GM21528 (cell line): Measurements from ENCODE around the gene VPS11.
"Not testable (repeated sequence)": the region's sequence is repeated elsewhere in the genome, so short reads cannot be mapped to it uniquely, and the experiment has no call there.

ENCODE experiments used
- ATAC-seq: cut with Tn5 transposase; IDR thresholded peaks from one replicate; pipeline ENCODE4 v1.9.1; 2021; ENCODE audit warnings: mild to moderate bottlenecking, moderate library complexity; ENCODE audit not compliant: unreplicated experiment, low FRiP score

The VPS11 gene

DNA sequence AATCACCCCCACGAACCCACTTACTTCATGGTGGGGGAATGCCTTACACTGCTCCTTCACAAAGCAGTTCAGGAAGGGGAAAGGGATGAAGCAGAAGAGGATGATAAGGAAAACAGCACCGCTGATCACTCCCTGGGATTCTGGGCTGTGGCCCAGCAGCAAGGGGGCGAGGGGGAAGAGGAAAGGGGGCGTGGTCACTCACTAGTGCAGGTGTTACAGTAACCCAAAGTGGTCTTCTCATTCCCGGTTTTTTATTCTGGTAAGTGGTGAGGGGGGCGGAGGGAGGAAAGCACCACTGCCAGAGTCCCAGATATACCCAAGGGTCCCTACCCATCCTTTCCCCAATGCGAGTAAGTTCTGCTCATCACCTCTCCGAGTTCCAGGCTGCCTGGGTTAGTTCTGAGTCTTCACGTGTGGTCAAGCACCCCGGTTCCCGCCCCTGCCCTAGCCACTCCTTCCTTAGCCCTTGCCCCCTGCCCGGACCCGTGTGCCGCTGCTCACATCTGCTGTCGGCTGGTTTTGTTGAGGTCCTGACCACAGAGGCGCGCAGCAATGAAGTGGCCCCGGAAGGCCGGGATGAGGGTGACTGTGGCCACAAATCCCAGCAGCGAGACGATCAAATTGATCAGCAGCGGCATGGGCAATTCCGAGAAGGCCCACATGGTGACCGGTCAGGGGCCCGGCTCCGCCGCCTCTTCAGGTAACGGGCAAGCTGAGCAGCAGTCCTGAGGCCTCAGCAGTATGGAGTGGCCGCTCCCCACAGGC lies 33.6 kb downstream of the VPS11 start:
- peak; percentile 22 for ATAC-seq

DNA sequence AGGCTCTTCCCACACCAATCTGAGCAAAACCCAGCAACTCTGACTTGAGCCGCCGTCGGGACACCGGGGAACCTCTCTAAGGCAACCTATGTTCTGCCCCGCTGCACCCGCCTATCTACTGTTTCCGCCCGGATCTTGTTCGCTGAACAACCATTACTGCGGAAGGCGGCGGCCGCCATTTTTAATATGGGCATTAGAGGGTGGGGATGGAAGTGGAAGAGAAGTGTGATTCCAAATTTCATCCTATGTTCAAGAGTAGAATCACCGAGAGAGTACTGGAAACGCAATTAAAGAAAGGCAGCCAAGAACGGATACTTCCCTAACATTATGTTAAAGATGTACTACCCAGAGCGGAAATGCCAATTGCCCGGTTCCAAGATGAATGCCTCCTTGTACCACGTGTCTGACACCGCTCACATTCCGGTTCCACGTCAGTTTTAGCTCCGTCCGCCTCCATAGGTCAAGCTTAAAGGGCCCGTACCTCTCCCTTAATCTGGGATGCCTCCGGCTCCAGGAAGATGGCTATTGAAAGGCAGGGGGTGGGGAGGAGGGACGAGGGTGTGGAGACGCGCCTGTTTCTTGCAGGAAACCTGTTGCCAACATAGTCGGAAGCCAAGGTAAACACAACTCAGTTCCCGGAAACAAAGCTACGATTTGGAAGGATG lies 34.3 kb downstream of the VPS11 start, which contains the start of gene DPAGT1:
TSS of gene DPAGT1 (minus strand) at position 95 of the 665 bp plus-strand sequence. CDS start 198 bp downstream, outside the sequence.
- peak; percentile 75 for ATAC-seq

DNA sequence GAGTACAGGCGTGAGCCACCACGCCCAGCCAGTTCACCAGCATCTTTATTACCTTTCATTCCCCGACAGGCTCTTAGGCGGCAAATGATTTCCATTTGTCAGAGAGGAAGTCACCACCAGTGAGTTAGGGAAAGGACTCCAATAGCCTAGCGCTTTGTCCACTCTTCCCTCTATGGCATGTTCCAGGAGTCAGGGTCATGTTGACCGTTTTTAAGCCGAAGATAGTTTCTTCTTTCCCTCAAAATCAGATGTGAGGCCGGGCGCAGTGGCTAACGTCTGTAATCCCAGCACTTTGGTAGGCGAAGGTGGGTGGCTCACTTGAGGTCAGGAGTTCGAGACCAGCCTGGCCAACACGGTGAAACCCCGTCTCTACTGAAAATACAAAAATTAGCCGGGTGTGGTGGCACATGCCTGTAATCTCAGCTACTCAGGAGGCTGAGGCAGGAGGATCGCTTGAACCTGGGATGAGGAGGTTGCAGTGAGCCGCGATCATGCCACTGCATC lies 35.6 kb downstream of the VPS11 start:
- not testable (repeated sequence) for ATAC-seq

DNA sequence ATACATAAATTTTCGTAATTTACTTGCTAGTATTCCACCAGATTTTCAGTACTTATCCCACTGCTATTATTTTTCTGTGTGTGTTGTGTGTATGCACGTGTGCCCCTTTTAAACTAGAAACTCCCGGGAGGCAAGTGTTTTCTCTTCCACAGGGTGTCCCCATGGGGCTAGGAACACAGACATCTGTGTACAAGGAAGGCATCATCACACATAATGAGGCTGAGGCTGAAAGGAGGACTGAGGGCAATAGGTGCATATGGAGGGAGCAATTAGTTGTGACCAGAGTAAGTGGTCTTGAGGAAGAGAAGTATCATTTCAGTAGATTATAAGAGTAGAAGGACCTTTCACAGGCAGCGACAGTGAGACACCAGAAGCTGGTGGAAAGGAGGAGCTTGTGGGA lies 36.2 kb downstream of the VPS11 start:
- ATAC-seq: no peak

DNA sequence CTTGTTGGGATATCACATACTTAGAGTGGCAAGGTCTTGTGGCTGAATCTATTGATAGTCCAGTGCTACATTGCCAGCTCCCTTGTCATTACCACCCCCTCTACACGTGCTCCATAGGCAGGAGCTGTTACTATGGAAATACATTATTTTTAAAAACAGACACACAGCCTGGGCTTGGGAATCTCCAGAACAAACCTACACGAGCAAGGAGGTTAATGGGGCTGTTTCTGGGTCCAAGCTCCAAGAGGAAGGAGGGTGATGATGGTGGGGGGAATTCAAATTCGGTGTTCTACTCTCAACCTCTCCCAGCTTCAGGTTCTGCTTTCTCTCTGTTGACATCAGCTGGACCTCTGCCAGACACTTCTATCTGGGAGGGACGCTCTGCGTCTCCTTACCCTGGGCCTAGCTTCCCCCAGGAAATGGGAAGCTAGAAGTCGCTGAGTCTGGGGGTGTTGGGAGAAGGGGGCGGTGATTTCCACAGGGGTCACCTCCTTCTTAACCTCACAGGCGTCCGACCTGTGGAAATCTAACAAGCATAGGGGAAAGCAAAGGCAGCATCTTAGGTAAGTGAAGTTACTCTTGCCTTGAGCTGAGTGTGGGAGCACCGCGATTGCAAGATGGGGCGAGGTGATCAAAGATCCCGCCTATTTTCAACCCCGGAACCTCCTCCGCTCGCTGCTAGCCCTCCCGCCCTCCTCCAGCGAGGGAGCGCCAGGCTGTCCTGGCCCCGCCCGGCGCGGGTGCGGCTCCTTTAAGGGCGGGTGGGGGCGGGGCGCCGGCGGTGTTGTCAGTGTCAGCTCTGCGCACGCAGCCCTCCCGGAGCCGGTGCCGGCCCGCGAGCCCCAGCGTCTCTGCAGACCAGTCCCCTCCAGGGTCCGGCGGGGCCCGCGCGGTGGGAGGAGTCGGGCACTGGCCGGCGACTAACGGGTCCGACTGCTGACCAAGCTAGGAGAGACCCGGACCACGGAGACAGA lies 39.2 kb downstream of the VPS11 start, which contains the start of gene C2CD2L:
TSS of gene C2CD2L (plus strand) at position 781 of the 974 bp plus-strand sequence. CDS start 398 bp downstream, outside the sequence.
- peak; percentile 65 for ATAC-seq

DNA sequence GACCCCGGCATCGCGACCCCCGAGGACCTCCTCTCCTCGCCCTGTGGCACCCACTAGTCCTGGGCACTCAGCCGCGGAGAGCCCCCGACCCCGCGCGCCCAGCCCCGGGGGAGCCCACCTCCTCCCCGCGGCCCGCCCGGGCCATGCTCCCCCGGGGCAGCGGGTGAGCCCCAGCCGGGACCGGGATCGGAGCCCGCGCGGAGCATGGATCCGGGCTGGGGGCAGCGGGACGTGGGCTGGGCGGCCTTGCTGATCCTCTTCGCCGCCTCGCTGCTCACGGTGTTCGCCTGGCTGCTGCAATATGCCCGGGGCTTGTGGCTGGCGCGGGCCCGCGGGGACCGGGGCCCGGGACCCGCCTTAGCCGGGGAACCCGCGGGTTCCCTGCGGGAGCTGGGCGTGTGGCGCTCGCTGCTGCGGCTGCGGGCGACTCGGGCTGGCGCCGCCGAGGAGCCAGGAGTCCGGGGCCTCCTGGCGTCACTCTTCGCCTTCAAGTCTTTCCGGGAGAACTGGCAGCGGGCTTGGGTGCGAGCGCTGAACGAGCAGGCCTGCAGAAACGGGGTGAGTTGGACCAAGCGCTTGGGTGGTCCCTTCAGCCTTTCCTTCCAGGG lies 40.0 kb downstream of the VPS11 start:
- ATAC-seq: peak; percentile 23

DNA sequence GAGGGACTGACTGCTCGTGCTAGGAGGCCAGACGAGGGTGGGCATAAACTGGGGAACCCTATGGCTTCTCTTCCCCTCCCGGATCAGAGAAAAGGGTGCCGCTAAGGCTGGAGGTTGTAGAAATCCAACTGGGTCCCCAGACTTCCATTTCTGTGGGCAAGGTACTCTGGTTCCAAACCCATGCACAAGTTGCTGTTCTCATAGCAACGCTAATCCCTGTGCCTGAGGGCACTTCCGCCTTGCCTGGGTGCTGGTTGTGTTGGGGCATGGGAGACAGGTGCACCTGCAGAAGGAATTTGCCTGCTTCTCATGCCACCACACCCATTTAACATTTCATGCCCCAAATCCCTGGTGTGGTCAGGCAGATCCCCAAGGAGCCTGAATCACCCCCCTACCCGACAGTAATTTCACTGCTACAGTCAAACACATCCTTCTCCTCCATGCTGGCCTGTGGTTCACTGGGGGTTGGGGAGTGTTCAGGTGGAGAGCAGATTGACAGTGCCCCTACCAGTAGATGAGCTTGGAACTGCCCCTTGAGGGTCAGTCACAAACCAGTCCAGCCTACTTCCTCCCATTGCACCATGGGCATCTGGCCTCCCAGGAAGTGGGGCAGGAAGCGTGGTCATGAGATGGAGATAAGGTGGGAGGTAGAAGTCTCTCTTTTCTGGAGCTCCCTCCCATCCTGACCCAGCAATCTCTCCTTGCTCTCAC lies 40.7 kb downstream of the VPS11 start:
- ATAC-seq: no peak

DNA sequence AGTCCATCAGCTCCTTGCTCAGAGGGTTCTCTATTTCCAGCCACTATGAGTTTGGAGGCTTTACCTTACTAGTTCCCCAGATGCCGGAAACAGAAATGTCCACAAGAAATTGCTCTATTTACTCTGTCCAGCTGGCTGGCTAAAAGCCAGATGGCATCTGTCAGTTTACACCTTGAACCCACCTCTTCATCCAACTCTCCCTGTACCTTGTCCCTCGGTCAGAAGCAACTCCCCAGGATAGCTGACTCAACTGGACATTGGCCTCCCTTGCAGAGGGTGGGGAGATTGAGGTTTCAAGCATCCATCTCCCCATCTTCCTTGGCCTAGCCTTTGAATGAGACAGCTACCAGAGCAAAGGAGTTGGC lies 41.2 kb downstream of the VPS11 start:
- ATAC-seq: no peak

DNA sequence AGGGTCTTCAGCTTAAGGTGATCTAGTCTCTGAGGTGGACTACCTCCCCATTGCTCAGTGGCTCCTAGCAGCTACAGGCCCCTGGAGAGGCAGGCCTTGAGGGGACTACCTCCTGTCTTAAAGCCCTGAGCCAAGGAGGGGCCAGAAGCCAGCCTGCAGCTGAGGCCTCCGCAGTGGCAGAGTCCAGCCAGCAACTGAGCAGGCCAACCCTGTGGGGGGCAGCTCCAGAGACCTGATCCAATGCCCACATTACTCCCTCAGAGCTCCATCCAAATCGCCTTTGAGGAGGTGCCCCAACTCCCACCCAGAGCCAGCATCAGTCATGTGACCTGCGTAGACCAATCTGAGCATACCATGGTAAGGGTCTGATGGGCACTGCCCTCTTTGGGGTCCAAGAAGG lies 42.2 kb downstream of the VPS11 start:
- no peak for ATAC-seq

DNA sequence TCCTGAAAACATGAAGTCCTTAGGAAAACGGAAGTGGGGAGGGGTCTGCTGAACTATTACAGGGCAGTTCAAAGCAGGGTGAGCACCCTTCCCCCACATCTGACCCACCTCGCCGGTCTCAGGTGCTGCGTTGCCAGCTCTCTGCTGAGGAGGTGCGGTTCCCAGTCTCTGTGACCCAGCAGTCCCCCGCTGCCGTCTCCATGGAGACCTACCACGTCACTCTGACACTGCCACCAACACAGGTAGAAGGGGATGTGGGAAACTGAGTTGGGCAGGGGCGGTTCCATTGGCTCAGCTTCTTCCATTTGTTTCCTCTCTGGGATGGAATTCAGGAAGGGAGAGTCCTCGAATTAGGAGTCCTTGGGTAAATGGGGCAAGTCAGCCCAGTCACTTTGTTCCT lies 42.8 kb downstream of the VPS11 start:
- no peak for ATAC-seq

DNA sequence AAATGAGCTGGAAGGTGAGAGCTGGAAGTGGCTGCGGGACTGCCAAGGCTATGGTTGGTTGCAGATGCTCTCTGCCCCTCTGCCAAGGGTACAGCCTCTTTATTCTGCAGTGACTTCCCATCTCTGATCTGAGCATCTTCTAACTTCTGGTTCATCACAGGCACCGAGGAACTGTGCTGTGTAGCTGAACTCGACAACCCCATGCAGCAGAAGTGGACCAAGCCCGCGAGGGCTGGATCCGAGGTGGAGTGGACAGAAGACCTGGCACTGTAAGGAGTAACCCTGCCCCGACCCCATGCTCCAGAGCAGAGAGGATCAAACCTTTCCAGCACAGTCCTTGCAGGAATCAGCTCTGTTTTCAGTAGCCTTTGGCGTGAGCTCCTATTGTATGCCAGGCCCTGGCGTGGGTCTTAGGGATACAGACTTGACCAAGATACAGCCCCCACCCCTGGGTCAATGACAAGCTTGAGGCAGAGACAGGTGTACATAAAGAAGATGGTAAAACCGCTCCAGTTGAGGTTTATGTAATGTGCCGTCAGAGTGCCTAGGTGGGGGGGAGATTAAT lies 43.8 kb downstream of the VPS11 start:
- ATAC-seq: no peak

DNA sequence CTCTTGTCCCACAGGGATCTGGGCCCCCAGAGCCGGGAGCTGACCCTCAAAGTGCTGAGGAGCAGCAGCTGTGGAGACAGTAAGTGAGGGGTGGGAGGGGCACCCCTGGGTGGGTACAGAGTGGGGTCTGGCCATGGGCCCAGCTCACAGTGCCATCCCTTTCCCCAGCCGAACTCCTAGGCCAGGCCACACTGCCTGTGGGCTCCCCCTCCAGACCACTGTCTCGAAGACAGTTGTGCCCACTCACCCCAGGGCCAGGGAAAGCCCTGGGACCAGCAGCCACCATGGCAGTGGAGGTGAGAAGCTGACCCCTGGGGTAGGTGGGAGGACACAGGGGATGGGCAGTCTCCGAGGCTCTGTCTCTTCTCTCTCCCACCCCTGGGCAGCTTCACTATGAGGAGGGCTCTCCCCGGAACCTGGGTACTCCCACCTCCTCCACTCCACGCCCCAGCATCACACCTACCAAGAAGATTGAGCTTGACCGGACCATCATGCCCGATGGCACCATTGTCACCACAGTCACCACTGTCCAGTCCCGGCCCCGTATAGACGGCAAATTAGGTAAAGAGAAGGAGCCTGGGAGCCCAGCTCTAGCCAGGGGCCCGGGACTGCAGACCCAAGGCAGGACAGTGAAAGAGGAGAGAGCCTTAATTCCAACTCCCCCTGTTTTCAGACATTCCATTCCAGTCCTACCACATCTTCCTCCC lies 44.8 kb downstream of the VPS11 start:
- ATAC-seq: no peak

DNA sequence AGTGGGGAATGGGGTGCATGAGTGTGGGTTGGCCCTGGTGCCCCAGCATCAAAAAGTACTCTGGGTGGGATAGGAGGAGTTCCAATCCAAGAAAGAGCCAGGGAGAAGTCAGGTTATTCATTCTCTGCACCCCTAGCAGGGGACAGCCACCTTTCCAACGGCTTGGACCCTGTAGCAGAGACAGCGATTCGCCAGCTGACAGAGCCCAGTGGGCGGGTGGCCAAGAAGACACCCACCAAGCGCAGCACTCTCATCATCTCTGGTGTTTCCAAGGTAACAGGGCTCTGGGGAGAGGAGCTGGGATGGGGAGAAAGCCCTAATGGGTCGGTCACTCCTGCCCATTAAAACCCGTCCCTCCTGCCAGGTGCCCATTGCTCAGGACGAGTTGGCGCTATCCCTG lies 46.1 kb downstream of the VPS11 start:
- ATAC-seq: no peak

DNA sequence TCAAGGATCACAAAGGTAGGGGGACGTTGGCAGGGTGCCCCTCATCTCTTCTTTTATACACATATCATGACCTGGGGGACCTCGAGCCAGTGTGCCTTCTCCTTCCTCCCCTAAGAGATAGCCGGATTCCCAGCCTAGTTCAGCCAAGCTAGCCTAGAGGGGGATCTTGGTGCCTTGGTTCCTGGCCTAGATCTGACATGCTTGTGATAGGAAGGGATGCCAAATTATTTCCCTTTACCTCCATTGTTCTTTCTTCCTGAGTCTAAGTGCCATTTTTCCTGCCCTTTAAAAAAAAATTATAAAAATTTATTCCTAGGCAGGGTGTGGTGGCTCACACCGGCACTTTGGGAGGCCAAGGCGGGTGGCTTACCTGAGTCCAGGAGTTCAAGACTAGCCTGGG lies 46.7 kb downstream of the VPS11 start:
- ATAC-seq: no peak

DNA sequence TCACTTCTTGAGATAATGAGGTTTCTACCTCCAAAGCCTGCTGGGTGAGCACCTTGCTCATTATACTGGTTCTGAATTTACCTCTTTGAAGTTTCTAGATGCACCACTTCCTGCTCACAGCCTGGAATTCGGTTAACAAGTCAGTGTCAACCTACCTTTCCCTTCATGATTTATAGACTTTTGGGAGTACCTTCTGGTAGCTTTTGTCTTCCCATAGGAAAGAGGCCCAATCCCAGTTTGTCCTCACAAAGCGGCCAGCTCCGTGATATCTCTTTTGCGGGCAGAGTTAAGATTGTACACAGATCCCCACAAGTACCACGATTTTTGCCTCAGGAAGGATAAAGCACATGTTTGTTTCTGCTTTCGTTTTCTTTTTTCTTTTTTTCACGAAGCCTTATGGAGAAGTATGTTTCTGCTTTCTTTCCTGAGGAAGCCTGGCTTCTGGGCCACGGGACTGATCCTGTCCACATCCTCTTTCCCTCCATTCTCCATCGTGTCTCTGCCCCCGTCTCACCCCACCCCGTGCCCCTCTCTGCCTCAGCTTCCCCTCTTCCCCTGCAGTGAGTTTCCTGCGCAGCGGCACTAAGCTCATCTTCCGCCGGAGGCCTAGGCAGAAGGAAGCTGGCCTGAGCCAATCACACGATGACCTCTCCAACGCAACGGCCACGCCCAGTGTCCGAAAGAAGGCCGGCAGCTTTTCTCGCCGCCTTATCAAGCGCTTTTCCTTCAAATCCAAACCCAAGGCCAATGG lies 48.0 kb downstream of the VPS11 start:
- no peak for ATAC-seq

DNA sequence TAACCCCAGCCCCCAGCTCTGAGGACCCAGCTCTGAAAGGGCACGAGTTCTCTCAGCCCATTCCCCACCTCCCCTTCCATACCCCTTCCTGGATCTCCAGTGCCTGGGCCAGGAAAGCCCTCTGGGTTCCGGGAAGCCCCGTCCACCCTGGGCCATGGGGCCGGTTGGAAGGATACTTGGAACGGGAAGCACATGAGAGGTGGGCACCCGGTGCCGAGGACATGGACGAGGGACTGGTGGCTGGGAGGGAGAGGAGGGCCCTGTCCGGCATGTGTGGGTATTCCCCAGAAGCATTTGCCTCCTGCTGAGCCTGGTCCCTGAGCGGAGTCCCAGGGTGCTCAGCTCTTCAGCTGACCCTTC lies 48.6 kb downstream of the VPS11 start:
- no peak for ATAC-seq

DNA sequence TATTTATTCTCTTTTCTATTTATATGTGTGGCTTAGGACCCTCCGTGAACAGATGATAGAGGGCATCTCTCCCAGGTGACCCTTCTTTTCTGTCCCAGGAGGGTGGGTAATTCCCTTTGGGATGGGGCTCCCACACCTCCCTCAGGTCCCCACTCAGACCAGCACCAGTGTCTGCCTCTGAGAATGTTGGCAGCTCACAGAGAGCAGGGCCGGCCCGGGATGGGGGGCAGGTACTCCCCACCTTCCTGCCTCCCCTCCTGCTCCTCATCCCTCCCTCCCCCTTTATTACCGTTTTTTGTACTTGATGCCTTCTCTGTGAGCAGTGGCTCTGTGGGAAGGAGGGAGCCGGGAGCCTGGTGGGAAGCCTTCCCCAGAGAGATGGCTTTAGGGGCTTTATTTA lies 49.0 kb downstream of the VPS11 start:
- ATAC-seq: no peak
